GM18907 (cell line): ENCODE results near the gene XRN2.

Source experiments
- ATAC-seq: cut with Tn5 transposase; IDR thresholded peaks from one replicate; pipeline ENCODE4 v1.9.1; 2021; ENCODE audit warnings: mild to moderate bottlenecking, moderate library complexity; ENCODE audit not compliant: unreplicated experiment

The XRN2 gene

DNA sequence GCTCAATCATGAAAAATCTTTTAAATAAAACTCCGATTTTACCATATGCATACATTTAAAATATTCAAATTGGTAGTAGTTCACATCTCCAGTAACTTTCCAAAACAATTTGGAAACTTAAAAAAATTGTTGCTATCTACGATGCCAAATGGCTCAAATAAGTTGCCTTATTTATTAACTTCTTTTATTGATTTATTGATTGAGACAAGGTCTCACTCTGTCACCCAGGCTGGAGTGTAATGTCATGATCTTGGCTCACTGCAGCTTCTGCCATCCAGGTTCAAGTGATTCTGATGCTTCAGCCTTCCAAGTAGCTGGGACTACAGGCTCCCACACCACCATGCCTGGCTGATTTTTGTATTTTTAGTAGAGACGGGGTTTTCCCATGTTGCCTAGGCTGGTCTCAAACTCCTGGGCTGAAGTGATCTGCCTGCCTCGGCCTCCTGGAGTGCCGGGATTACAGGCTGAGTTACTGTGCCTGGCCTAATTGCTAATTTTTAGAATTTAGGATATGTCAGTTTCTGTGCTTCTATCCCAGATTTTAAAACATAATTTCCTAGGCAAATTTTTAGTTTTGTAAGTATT lies 81.3 kb downstream of the XRN2 start:
- ATAC-seq, result no peak

DNA sequence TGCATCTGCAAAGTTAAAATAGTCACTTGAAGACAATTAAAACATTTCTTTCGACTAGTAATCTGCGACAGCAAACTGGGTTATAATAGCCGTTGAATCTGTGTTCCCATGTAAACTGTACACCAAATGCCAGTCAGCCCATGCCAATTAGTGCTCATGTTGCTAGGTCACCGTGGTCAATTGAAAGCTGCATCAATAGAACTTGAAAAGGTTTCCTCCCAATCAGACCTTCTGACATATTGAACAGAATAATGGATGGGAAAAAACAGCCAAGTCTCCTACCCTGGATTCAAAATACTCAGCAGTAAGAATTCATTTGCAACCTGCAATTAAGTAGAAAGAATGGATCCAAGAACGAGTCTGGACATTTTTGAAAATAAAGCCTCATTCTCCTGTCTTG lies 83.0 kb downstream of the XRN2 start:
- no peak for ATAC-seq

DNA sequence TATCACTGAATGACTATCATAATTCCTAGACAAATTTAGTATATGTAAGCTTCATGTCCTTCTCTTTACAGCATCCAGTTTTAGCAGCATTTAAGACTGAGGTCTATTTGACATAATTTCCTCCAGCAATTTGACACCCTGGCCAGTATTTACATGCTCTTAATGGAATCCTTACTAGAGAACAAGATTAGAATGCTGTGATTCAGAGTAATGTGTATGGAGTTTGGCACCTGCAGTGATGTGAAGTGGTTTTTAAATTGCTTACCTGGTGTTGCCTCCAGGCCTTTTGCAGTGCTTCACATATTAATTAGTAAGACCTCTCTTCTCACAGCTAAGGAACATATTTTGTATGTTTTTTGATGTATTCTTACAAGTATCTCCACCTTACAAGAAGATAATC lies 84.4 kb downstream of the XRN2 start:
- ATAC-seq, result no peak

DNA sequence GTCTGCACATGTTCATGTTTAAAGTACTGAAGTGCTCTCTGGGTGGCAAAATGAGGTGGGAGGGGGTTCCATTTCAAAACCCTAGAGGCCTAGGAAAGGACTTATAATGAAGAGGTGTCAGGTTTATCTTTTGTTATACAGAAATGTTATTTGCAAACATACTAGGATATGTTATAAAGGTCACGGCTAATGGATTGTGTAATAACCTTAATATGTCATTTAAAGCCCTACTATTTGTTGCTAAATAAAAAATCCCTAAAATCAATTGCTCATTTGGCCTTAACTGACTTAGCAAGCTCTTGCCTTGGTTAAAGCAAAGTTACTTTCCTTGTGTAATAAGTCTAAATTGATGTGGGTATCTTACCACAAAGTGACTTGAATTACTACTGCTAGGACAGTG lies 85.4 kb downstream of the XRN2 start:
- no peak for ATAC-seq

DNA sequence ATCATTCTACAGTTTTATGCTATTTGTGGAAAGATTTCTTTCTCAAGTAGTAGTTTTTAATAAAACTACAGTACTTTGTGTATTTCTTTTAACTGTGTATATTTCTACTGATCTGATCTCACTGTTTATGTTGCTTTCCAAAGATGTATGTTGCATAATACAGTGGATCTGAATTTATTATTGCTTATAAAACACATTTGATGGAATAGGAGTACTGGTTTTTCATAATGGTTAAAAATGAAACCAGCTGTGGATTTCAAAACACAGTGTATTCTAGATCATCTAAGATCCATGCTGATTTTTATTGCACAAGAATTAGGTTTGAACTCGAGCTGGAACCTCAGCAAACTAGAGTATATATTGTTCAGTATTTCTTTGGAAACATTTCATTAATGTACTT lies 86.2 kb downstream of the XRN2 start:
- ATAC-seq, result no peak

DNA sequence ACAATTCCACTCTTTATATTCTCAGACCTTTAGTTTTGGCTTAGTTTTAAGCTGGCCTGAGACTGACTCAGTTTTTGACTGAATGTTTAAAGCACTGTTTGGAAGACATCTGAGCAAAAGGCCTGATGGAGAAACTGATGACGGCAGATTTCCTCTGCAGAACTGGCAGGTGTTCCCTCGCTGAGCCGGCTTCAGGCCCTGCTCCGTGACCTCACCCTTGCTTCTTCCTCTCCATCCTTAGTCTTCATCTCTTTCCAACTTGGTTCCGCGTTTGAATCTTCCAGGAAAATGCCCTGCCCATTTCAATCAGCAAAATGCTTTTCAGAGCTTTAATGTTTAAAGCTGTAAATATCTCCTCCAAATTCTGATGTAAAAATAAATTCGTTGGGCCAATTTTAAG lies 87.6 kb downstream of the XRN2 start:
- ATAC-seq, result no peak

DNA sequence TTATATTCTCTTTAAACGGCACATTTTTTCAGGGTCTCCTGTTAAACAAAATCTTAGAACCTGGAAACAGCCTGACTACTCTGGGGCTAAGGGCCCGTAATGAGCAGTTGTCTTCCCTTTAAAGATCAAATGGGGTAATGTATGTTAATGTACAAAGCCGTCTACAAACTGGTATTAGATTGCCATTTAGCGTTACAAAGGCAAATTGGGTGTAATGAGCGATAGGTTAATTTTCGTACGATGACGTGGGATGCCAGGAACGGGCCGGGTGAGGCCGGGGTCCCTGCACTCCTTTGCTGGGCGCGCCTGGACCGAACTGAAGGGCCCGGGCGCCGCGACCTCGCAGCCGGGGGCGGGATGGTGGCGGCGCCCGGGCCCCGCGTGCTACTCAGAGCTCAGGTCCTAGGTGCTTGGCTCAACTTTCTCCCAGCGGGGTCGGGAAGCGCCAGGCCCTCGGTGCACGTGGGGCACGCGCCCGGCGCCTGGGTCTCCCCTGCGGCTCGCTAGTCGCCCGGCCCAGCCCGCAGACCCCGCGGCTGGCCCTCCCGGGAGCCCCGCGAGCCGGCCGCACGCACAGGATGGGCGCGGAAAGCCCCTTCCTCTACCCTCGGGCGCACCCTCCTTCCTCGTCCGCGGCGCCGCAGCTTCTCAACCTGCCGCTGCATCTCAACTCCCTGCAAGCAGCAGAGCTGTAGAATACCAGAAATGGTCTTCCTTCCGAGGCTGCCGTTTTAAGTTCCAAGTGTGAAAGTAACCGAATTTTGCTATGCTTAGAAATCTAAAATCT lies 88.2 kb downstream of the XRN2 start:
- no peak for ATAC-seq

DNA sequence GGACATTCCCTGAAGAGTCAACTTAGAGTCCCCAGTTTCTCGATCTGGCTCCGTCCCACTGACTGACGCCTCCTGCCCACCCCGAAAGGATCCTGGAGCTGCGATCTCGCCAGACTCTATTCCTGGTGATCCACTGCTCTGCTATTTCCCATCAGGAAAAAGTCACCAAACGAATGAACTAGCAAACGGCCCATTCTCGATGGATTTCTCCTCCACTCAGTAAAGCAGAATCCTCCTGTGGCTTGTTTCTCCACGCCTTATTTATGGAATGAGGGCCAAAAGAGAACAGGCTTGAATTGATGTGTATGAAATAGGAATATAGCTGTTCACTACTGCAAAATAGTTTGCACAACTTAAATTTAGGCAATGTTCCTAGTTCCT lies 88.8 kb downstream of the XRN2 start:
- ATAC-seq, result no peak

DNA sequence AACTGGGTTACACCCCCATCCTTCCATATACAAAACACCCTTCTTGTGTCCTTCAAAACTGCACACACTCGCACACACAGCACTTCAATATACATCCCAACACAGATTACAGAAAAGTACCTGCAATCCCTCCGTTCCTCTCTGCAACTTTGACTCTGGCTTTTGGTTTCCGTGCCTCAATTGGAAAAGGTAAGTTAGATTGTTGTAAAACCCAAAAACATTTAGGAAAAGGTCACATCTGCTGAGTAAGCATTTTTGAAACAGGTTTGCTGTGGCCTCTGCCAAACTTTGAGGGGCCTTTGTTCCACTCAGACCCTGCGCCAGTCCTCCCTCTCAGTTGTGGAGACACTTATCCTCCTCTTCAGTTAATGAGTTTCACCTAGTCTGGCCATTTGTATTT lies 90.0 kb downstream of the XRN2 start:
- no peak for ATAC-seq

DNA sequence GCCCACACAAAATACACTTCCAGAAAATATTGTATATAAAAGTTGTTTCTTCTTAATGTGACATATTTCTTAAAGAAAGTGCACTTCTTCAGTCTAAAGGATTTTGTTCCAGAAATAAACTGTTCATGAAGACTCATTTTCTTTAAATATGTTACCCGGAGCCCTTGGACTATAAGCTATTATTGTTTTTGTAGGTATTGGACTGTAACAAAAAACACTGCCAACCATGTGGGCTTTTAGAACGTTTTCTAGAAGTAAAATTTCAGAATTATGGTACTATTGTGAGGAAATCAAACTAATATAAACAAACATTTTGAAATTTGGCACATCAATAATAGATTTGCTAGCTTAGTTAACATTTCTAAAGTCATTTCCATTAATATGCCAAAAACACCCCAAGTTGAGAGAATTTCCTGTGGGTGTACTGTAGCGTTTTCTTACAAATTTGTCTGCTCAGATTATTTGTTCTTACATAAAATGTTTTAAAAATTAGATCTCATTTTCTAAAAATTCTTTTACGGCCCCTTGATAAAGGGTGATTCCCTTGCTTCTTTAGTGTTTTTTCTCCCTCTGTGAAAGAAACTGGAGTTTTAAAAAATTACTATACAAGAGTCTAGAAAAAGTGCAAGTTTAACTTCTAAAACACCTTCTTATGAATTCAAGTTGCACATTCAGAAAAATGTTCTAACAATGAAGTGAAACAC lies 90.8 kb downstream of the XRN2 start:
- no peak for ATAC-seq

DNA sequence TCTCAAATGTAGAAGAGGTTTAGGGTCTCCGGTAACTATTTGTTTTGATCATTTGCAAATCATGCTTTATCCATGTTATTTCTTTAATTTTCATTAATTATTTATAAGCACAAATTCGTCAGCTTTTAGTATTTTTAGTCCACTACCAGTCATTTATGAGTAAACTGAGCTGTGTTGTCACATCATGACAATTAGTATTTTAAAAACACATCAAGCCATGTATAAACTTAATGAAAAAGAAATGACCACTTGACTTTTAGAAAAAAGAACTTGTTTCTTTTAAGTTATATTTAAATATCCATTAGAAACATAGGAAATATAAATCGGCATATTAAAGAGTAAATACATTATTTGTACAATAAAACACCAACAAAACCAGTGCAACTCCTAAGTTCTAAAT lies 91.4 kb downstream of the XRN2 start:
- no peak for ATAC-seq

DNA sequence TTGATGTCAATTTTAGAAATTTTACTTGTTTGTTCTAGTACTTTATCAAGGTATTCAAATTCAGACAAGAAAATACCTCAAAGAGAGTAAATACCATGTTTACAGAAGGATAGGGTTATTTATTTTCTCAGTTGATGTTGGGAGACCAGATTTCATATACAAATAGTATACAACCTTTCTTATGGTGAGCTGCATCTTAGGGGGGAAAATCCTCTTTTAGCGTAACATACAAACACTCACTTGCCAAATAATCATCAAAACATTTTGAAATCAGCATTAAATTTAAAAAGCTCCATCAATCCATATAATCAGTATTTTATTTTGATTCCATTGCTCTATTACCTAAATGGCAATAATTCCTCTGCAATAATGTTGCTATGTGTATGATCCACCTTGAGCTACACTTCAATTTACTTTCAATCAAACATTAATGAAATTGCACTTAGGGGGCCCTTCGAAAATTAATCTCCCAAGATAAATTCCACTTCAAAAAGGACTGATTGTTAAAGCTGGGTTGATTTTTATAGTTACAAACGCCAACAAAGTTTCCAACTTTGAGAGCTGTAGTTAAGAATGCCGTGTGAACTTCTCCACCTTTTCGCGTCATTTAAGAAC lies 92.0 kb downstream of the XRN2 start:
- ATAC-seq, result no peak

DNA sequence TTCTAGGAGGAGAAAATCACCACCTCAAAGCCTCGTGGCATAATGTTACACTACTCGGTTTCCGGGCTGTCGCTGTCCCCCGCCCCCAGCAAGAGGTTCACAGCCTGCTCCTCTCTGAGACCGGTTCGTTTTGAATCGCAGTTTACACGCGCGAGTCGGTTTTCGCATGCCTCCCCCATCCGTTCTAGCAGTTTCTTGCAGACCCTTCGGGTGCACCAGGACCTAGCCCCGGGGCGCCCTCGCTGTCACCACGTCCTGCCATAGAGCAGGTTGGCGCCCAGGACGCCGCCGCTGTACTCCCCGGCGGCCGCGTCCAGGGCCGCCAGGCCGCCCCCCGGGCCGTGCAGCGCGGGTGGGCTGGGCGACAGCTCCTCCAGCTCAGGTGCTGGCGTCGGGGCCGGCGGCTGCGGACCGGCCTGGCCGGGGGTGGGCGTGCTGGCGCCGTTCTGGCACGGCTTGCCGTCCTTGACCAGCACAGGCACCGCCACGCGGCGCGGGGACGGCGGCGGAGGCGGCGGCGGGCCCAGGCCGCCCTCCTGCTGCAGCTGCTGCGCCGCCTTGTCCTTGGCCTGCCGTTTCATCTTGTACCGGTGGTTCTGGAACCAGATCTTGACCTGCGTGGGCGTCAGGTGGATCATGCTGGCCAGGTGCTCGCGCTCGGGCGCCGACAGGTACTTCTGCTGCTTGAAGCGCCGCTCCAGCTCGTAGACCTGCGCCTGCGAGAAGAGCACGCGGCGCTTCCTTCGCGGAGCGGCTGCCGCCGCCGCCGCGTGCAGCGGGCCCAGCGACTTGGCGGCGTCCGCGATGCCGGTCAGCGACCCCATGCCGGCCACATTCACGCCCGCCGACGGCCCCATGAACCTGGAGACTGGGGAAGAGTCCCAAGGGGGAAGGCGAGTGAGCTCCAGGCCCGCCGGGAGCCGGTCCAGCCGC lies 92.8 kb downstream of the XRN2 start:
- no peak for ATAC-seq

DNA sequence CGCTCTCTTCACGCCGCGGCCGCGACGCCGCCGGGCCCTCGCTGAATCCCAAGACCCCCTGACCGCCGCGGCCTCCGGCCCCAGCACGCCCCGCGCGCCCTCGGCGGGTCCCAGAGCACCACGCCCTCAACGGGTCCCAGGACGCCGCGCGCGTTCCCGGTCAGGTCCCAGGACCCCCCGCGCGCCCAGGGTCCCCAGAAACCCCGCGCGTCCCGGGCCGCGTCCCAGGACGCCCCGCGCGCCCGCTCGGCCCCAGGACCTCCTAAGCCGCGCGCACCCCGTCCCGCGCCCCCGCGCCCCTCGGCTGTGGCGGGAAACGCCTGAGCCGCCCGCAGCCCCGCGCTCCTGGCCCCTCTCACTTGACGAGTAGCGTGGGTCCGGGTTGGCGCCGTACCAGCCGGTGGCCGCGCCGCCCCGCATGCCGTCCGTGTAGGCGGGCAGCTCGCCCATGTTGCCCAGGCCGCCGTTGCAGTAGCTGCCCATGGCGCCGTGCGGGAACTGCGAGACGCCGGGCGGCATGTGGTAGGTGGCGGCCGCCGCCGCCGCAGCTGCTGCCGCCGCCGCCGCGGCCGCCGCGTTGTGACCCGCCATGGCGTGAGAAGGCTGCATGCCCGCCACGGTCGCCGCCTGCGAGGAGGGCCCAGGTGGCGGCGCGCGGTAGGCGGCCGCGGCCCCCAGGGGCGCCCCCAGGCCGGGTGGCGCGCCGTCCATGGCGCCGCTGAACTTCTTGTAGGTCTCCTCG lies 93.6 kb downstream of the XRN2 start:
- ATAC-seq, result no peak

DNA sequence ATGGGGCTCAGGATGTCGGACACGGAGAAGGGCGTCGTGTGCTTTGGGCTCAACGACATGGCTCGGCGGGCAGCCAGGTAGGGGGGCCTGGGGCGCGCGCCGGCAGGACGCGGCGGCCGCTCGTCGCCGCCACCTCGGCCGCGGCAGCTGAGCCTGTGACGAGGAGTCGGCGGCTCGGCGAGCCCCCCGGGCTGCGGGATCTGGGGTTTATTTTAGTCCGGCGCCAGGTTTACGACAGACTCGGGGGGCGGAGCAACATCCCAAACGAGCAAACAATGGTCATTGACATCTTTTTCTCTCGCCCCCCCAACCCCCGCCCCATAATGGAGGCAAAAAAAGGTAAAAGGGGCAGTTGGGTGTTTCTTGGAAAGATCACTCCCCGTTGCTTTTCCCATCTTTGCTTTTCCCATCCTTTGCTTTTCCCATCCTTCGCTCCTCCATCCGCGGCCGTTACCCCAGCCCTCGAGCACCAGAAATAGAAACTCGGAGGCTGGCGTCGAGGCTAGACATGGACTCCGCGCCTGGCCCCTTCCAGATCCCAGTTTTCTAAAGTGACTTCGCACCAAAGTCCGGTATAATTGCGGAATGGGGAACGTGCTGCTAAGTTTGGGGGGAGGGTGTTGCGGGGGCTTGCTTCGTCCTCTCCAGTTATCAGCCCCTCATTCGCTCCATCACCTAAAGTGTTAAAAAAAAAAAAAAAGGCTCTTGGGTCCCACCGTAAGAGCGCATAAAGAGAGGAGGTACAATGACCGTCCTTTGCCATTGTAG lies 94.4 kb downstream of the XRN2 start, which contains the start of gene NKX2-4:
NKX2-4 (minus strand) TSS at position 186 of the 768 bp plus-strand sequence; CDS start at position 59, 127 bp downstream.
- no peak for ATAC-seq

DNA sequence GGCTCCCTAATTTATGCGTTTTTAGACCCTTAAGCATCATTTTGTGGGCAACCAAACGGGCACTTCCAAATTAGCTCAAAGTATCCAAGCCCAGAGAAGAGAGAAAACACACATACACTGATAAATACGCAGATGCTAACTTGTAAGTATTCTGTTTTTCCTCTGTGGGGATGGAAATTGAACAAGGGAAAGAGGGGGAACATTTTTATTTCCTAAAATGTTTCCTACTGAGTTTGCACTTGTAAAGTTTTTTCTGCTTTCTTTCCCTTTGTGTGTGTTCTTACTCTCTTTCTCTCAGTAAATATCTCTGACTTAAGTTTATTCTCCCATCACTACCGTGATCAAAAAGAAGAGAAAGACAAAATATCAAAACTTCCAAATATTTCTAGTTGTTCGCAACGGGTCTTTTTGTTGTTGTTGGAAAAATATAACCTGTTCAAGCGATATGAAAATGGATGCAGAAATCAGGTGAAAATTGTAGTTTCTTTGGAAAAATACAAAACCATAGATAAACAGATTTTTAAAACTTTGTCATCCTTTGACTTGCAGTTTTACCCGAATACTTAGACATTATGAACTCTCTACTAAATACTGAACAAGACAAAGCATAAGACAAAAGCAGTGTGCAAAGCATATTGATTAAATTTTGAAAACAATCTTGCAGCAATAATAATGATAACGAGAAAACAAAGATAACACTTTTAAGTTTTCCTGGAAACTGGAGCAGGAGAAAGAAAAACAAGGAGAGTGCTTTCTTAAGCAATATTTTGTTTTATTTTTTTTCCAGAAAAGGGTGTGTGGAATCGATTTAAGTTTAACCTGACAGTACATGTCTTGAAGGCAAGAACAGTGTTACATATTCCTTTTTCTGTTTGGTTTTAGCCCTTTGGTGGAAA lies 95.2 kb downstream of the XRN2 start:
- ATAC-seq, result no peak

DNA sequence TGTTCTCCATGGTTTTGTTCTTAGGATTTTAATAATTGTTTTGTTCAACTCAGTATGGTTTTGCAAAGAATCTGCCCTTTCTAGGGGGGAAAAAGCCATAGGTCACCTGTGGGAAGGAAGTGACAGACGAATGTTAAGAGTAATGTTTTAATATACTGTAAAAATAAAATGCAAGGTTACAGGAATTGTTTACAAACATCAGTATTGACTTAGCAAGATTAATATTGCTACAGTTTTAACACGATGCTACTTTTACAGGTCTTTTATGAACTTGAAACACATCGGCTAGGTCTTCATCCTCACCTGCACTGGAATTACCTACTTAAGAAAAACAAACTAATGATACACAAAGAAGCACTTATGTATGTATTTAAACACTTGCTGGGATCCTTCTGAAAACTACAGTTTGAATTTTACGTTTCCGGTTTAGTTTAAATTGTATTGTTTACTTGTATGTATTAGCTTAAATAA lies 95.9 kb downstream of the XRN2 start:
- no peak for ATAC-seq

DNA sequence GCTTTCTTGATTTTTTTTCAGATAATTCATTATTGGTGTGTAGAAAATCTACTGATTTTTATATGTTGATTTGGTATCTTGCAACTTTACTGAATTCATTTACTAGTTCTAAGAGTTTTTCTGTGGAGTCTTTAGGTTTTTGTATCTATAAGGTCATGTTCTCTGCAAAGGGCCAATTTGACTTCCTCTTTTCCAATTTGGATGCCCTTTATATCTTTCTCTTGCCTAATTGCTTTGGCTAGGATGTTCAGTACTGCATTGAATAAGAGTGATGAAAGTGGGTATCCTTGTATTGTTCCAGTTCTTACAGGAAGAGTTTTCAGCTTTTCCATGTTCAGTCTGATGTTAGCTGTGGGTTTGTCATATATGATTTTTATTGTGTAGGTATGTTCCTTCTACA lies 108.6 kb downstream of the XRN2 start:
- ATAC-seq, result no peak
